ENCODE measurements around the gene MYH14. TPM values are rescaled to one million over a fixed set of nuclear protein-coding genes. Genes with fewer than 3 reads are reported as not detected.

Gene MYH14
- polyA plus RNA-seq, 3 donors = not detected

GRCh38 chr19:50286443-50286842 lies 83.0 kb downstream of the MYH14 start:
- Histone ChIP-seq H3K27me3 (ENCODE audit: control insufficient read depth in 2 of 2, insufficient read depth in 2 of 2, low read length in 2 of 2) (peaks cover 0 to 2% of the 10 kb centered on the region in 2 donors), H3K4me2 (replicated peaks; ENCODE audit: extremely low read depth, low read length, poor library complexity, severe bottlenecking) (no peak overlapping the region), H3K4me1 (ENCODE audit: control insufficient read depth in 1 of 2, insufficient read depth in 2 of 2, low read length in 2 of 2) (no peaks in the 10 kb centered on the region), H3K79me2 (ENCODE audit: insufficient read depth, low read length) (no peaks in the 10 kb centered on the region), H3K9ac (ENCODE audit: insufficient read depth, low read length, poor library complexity, severe bottlenecking) (no peak overlapping the region), H3K36me3 (replicated peaks in 1 of 2; ENCODE audit: control insufficient read depth in 1 of 2, insufficient read depth in 2 of 2, low read length in 2 of 2) (no peaks in the 10 kb centered on the region), H3K4me3 (replicated peaks in 1 of 3; ENCODE audit: low read depth in 2 of 3, low read length in 3 of 3) (no peak overlapping the region), H3K9me3 (replicated peaks in 1 of 2; ENCODE audit: control insufficient read depth in 1 of 2, insufficient read depth in 1 of 2, low read length in 2 of 2) (peaks cover 5 to 27% of the 10 kb centered on the region in 2 donors), H2AFZ (ENCODE audit: insufficient read depth, low read depth, low read length, poor library complexity, severe bottlenecking) (no peak overlapping the region), H4K20me1 (ENCODE audit: insufficient read depth, low read length) (no peaks in the 10 kb centered on the region), H3K27ac (ENCODE audit: low read depth in 1 of 2, low read length in 2 of 2) (no peak overlapping the region)
- Mint-ChIP-seq H3K27ac (no peak overlapping the region), H3K4me1 (no peaks in the 10 kb centered on the region), H3K4me3 (no peak overlapping the region), H3K27me3 (ENCODE audit: low read depth in 3 of 3) (peaks cover 8 to 16% (median 10%) of the 10 kb centered on the region in 3 donors), H3K9me3 (peaks cover 15 to 36% (median 25%) of the 10 kb centered on the region in 7 donors), H3K36me3 (no peaks in the 10 kb centered on the region)
- intact Hi-C loops (cut with micrococcal nuclease) = no loop called here
- WGBS (ENCODE audit: insufficient coverage) = 99% methylated on average over 10 of the region's 18 CpGs
- TF ChIP-seq CTCF (IDR thresholded peaks at IDR 0.05) = no peak
- DNase-seq = no peak

GRCh38 chr19:50287331-50287730 lies 83.9 kb downstream of the MYH14 start:
- Histone ChIP-seq H3K4me2 (replicated peaks; ENCODE audit: extremely low read depth, low read length, poor library complexity, severe bottlenecking) (no peak overlapping the region), H3K27ac (ENCODE audit: low read depth in 1 of 2, low read length in 2 of 2) (no peak overlapping the region), H3K79me2 (ENCODE audit: insufficient read depth, low read length) (no peaks in the 10 kb centered on the region), H2AFZ (ENCODE audit: insufficient read depth, low read depth, low read length, poor library complexity, severe bottlenecking) (no peak overlapping the region), H3K27me3 (ENCODE audit: control insufficient read depth in 2 of 2, insufficient read depth in 2 of 2, low read length in 2 of 2) (peaks cover 0 to 2% of the 10 kb centered on the region in 2 donors), H4K20me1 (ENCODE audit: insufficient read depth, low read length) (no peaks in the 10 kb centered on the region), H3K4me3 (replicated peaks in 1 of 3; ENCODE audit: low read depth in 2 of 3, low read length in 3 of 3) (no peak overlapping the region), H3K36me3 (replicated peaks in 1 of 2; ENCODE audit: control insufficient read depth in 1 of 2, insufficient read depth in 2 of 2, low read length in 2 of 2) (no peaks in the 10 kb centered on the region), H3K9me3 (replicated peaks in 1 of 2; ENCODE audit: control insufficient read depth in 1 of 2, insufficient read depth in 1 of 2, low read length in 2 of 2) (peaks cover 5 to 27% of the 10 kb centered on the region in 2 donors), H3K4me1 (ENCODE audit: control insufficient read depth in 1 of 2, insufficient read depth in 2 of 2, low read length in 2 of 2) (no peaks in the 10 kb centered on the region), H3K9ac (ENCODE audit: insufficient read depth, low read length, poor library complexity, severe bottlenecking) (no peak overlapping the region)
- intact Hi-C loops (cut with micrococcal nuclease) = no loop called here
- TF ChIP-seq CTCF (IDR thresholded peaks at IDR 0.05) = no peak
- Mint-ChIP-seq H3K27ac (no peak overlapping the region), H3K4me3 (no peak overlapping the region), H3K27me3 (ENCODE audit: low read depth in 3 of 3) (peaks cover 8 to 13% (median 12%) of the 10 kb centered on the region in 3 donors), H3K36me3 (no peaks in the 10 kb centered on the region), H3K4me1 (no peaks in the 10 kb centered on the region), H3K9me3 (peaks cover 15 to 36% (median 25%) of the 10 kb centered on the region in 7 donors)
- no peak for DNase-seq
- WGBS (ENCODE audit: insufficient coverage) = no CpG with 5 or more reads among the region's 2 CpGs

Data from CD14-positive monocyte (primary cell).